GM21423 (cell line): ENCODE data around the gene DAPK2.
"Not testable (repeated sequence)": the region's sequence is repeated elsewhere in the genome, so short reads cannot be mapped to it uniquely, and the experiment has no call there.

Experiments used
- ATAC-seq: cut with Tn5 transposase; IDR thresholded peaks from one replicate; pipeline ENCODE4 v1.9.1; 2021; ENCODE audit warnings: mild to moderate bottlenecking, moderate library complexity; ENCODE audit not compliant: unreplicated experiment

Gene DAPK2

DNA sequence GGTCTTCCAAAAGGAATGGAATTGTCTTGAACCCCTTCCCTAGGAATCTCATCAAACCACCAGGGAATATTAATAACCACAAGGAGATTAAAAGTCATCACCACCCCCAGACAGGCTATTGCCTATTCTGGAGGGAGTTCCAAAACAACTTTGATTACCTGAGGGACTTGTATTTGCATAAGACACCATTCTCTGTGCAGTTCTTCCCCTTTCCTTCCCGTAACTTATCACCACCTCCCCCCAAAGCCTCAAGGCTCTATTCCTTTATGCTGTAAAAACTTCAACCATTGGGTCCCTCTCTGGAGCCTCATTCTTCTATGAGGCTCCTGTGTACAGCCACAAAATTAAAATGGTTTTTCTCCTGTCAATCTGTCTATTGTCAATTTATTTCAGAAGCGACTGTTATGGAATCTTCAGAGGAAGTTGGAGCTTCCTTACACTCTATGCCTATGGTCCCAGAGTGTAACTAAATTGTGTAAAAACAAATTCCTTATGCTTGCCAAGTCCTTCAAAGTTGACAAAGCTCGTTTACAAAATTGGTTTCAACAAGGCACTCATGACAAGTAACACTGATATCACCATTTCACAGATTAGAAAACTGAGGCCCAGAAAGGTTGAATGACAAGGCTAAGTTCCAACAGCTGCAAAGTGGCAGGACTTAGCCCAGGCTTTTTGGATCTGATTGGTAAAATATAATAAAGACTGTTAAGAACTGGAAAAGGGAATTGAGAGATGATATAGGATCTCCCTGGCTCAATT lies 144.2 kb downstream of the DAPK2 start:
- ATAC-seq: no peak

DNA sequence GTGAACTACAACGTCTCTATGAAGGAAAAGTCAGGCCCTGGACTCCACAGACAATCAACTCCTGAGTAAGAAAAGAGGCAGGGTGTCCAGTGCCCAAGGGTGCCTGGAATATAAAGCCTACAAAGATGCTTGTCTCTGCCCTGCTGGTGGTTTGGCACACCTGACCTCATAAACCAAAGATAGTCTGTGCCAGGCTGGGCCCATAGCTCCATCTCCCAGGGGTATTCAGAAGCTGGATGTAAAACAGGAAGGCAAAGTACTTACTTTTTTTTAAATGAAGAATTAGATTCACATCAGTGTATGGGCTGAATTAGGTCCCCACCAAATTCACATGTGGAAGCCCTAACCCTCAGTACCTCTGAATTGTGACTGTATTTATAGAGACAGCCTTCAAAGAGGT lies 146.0 kb downstream of the DAPK2 start:
- ATAC-seq: no peak

DNA sequence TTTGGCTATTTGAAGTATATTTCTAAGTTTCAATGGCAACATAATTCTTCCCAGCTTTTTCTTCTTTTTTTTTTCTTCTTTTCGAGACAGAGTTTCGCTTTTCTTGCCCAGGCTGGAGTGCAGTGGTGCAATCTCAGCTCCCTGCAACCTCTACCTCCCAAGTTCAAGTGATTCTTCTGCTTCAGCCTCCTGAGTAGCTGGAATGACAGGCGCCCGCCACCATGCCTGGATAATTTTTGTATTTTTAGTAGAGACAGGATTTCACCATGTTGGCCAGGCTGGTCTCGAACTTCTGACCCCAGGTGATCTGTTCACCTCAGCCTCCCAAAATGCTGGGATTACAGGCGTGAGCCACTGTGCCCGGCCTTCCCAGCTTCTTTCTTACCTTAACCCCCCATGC lies 146.7 kb downstream of the DAPK2 start:
- ATAC-seq: not testable (repeated sequence)

DNA sequence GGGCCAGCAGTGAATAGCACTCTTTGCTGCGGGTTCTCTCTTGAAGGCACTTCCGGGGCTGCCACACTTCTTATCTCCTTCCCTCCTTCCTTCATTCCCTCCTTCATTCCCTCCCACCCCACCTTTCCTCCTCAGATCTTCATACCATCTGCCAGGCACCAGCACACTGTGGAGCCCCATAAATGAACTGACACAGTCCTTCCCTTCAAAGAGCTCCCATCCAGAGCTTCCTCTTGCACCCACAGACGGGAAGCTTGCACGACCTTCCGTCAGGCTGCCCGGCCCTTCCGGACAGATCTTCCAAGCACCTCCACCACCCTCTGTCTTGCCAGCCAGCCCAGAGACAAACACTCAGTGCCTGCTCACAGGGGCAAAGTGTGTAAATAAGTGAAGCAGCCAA lies 147.1 kb downstream of the DAPK2 start:
- no peak for ATAC-seq

DNA sequence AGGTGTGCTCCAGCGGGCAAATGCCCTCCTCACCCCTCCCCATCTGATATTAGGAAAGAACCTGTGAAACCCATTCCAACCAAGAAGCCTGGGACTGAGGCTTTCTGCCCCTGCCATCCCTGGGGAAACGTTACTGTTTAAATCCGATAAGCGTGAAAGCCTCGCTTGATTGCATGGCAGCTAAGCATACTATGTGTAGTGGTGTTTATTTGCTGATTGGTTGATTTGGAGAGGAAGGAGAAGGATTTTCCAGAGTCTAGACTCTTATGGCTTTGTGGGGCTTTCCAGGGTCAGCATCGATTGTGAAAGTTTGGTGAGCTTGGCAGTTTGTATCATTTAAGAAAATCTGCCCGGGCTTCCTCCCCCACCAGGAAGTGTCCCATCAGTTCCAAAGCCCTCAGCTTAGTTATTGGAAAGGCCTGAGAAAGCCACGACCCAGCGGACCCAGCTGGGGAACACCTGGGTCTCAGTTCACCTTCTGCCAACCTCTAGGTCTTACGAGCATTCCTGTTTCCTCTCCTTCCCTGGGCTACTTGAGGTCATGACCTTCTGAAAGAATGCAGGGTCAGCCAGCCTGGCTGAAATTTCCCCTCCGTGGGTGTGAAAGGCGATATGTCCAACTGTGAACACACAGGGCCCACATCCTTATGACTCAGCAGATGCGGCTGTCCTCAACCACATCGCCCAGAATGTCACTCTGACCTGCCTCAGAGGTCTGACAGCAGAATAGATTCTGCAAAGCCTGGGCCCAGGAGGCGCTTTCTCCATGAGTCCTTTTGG lies 149.8 kb downstream of the DAPK2 start:
- peak; percentile 58 for ATAC-seq

DNA sequence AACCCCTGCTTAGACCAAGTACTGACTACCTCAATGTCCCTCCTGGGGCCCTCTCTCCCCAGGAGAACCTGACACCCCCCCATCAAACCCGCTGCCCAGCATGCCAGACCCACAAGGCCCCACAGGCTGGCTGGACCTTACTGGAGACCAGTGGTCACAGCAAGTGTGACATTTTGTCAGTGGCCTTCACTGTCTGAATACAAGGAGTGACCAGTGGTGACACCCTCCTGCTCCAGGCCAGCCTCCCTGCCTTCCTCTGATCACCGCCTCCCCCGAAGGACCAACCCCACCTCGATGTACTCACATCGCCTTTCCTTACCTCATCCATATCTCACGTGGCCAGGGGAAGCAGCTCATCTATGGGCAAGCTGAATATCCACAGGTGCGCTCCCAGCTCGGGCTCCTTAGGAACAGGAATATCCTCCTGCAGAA lies 150.5 kb downstream of the DAPK2 start:
- ATAC-seq: no peak

DNA sequence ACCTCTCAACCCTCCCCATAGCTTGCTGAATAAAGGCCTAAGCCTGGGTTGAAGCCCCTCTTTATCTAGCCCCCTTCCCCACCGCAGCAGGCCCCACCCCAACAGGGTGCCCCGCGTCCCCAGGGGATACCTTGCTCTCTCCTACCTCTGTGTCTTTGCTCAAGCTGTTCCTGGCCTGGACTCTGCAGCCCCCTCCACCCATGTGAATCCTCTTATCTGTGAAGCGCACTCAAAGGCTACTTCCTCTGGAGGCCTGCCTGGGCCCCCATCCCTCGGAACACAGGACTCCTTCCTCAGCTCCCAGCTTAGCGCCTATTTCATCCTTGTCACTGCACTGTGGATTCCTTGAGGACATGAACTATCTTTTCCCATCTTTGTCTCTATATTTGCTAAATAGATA lies 151.1 kb downstream of the DAPK2 start:
- no peak for ATAC-seq

DNA sequence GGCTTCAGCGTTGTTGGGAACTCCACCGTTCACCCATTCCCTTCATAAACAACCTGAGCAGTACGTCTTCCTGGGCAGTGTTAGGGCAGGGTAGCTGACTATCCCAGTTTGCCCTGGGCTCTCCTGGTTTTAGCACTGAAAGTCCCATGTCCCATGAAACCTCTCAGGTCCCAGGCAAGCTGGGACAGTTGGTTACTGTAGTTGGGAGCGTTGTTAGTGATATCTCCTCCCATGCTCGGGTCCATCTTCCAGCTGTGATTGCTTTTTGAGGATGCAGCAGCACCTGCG lies 151.7 kb downstream of the DAPK2 start:
- no peak for ATAC-seq

DNA sequence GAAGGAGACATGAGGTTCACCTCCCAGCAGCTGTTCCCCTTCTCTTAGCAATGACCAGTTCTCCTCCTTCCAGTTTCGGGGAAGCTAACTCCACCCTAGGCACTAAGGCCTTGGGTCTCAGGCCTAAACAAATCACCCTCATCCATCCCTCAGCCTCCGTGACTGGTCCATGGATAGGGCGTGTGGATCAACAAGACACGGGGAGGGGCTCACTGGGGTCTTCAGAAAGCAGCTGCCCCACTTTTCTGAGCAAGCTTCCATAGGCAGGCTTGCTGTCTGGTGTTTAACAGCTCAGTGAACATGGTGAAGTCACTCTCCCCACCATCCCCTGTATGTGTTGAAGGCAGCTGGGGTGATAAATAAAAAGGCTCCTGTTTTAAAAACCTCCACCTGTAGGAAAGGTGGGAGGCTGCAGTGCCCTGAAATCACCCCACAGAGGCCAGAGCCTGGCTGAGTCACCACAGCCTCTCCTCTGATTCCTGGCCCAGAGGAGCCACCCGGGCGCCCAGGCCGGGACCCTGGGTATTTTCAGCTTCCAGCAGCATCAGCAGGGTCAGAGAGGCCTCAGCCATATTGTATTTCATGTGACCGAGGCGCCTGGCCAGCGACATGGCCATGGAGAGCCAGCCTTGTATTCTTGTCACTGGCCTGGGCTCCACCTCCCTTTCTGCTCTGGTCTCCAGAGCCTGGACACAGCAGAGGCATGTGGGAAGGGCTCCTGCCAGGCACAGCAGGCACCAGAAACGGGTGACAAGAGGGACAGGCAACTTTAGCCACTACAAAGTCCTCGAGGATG lies 152.2 kb downstream of the DAPK2 start:
- ATAC-seq: no peak

DNA sequence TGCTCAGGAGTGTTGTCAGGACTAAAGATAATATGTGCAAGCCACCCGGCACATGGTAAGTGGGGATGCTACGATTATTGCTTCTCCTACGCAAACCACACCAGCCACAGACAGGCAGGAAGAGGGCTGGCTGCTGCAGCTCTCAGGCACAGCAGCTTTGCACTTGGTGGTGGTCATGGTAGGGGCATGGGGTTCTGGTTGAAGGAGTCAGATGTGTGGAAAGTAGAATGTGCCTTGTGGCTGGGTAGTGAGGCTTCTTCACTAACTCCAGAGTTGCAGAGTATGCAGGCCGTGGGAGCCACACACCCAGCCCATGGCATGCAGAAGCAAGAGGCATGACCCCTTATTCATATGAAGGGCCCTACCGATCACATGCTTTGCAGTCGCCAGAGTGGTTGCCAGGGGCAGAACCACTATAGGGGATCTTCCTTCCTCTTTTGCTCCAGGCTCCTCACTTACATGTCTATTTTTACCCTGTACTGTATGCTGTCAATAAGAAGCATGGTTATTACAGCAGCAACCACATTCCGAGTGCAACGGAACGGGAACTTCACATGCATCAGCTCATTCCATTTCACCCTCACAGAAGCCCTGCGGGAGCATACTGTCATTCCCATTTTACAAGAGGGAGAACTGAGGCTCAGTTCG lies 153.4 kb downstream of the DAPK2 start:
- ATAC-seq: peak; percentile 34

DNA sequence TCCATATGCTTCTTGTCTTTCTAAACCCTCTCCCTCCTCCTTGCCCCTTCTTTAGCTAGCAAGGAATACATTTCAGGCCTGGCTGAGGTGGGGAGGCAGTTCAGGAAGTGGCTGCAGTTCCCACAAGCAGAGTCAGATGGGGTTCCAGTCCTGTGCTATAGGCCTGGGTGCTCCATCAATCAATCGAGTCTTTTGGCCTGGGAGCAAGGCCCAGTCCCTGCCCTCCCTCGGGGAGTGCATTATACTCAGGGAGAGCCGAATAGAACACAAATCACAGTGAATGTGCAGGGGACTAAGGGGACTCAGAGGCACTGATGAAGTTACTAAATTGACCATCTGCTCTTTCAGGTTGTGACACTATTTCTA lies 154.5 kb downstream of the DAPK2 start:
- ATAC-seq: no peak

DNA sequence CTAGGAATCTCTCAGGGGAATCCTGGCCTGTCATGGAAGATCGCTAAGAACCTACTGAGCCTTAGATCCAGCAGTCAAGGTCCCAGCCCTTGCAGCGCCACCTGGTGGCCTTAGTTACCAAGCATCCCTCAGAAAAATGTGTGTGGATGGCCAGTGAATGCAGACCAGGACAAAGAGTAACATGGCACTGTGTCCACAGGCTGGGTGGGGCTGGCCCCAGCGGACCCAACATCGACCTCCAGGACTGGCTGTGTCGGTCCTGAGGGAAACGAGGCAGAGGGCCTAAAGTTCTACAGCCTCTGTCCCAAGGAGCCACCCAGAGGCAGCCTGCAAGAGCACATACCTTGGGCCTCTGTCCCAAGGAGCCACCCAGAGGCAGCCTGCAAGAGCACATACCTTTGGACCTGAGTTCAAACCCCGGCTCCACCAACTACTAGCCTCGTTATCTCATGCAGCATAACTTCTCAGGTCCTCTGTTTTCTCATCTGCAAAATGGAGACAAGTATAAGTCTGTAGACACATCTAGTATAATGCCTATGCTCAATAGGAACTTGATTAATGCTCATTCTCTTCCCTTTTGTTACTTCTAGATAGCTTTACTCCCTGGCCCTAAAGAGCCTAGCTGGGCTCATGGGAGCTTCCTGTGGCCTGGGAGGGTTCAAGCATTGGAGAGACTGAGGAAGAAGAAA lies 155.1 kb downstream of the DAPK2 start:
- no peak for ATAC-seq

DNA sequence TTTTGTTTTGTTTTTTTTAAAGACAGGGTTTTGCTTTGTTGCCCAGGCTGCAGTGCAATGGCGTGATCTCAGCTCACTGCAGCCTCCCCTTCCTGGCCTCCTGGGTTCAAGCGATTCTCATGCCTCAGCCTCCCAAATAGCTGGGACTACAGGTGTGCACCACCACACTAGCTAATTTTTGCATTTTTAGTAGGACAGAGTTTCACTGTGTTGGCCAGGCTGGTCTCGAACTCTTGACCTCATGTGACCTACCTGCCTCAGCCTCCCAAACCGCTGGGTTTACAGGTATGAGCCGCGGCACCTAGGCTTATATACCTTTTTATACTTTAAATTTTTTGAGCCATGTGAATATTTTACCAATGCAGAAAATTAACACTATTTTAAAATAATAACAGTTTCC lies 155.7 kb downstream of the DAPK2 start:
- no peak for ATAC-seq

DNA sequence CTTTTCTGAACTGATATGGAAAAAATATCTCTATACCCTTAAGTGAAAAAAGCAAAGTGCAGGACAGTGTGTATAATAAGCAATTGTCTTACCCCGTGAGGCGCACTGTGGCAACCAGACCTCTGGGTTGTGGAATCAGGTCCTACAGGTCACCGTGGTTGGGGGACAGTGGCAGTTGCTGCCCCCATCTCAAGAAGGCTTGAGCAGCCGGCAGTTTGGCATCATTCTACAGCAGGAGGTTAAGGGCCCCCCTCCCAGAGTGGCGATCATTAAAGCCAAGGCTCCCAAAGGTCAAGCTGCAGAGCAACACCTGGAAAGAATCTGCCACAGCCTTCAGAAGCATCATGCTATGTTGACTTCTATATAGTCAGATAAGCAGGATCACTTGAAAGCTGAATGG lies 156.5 kb downstream of the DAPK2 start:
- ATAC-seq: no peak

DNA sequence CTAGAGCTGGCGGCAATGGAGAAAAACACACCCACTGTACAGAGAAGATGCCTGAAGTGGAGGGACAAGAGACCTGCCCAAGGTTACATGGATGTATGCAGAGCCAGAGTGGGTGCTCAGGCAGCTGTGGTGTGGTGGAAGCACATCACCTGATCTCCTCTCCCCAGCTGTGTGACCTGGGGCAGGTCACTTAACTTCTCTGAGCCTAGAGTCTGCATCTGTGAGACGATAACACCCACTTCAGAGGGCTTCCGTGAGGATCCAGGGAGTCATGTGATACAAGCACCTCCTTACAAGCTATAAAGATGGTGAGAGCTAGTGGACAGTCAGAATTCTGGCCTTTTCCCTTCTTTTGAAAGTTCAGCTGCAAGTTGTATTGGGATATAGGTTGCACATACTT lies 157.5 kb downstream of the DAPK2 start:
- ATAC-seq: no peak

DNA sequence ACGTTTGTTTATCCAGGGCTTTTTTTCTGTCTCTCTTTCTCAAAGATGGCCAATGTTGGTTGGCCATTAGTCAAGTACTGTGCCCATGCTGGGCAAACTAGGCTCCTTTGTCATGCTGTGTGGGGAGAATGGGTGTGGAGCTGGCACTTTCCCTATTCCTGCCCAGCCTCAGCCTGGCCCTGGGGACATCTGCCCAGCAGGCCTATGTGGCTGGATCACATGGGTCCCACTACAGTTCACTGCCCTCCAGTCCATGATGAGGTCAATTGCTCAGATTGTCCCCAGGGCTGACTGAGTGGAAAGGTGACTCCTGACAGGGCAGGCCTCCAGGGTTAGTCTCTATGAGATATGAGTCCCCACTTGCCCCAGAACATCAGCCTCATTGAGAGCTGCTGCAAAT lies 158.1 kb downstream of the DAPK2 start:
- no peak for ATAC-seq

DNA sequence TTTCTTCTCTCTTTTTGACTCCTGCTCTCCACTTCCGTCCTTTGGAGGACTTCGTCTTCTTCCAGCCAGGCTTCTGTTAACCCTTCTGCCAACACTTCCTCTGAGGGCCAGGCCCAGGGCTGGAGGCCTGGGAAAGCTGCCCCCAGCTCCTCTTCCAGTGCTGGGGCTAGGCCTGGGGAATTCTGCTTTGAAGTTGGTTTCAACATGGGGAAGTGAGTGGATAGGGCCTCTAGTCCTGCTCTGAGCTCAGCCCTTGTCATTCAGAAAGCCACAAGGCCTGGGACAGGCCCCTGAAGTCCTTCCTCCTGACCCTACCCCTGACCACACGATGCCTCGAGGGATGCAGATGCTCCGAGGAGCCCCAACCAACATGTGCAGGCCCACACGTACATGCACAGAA lies 158.7 kb downstream of the DAPK2 start:
- no peak for ATAC-seq

DNA sequence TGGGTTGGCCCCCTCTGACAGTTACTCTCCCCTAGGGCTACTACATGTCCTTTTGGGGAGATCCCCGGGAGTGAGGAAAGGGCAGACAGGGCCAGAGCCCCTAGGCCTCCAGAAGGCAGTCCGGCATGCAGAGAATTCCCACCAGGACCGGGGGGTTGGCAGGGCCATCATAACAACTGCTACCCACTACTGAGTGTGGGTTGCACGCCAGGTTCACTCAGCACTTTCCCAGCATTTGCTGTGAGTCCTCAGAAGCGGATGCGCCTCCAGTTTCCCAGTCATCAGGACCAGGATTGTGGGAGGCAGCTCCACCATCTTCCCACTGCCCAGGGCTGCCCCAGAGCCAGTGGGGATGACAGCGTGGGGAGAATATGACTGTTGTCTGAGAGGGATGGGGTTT lies 161.3 kb downstream of the DAPK2 start:
- ATAC-seq: no peak

DNA sequence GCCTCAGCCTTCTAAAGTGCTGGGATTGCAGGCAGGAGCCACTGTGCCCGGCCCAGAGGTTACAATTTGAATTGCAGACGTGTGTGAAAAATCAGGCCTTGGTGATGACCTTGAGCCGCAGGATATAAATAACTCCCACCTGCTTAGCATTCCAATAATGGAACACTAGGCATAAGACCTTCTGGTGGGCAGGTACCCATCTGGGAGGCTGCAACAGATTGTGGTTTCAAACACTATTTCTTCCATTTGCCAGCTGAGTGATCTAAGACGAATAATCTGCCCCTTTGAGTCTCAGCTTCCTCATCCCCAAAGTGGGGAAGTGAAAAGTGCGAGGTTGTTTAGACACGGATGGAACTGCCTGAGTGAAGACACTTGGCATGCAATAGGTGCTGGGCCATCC lies 164.9 kb downstream of the DAPK2 start:
- ATAC-seq: no peak

DNA sequence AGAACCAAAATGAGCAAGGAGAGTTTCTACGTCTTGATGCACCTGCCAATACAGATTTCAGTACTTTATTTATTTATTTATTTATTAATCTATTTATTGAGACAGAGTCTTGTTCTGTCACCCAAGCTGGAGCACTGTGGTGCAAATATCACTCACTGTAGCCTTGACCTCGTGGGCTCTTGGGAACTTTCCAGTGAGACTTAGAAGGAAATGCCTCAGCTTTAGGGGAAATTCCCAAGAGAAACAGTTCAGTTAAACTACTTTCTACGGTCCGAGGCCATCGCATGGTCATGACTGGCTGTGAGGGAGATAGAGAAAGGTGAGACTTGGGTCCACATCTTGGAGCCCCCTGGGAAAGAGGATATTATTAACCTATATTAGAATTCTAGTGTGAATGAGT lies 165.5 kb downstream of the DAPK2 start:
- no peak for ATAC-seq

DNA sequence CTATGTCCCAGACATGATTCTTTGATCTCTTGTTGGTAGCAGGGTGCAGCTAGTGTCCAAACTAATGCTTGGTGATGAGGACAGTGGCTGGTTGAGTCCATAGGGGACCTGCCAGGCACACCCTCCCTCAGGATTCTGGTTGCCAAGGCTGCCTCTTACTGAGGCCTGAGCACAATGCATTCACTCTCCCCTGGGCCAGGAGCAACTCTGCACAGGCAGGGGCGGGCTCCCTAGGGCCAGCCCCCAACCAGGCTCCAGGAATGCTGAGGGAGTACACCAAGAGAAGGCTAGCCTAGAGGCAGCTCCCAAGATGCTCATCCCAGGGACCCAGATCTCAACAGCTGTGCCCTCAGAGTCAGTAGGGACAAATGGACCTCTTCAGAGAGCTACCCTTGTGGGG lies 166.3 kb downstream of the DAPK2 start:
- ATAC-seq: no peak
